Measurements from ENCODE around the gene KAZN.

GRCh38 chr1:14959059-14959694 is 360.7 kb downstream of the KAZN start:
- TF ChIP-seq ZFP30 (CRISPR knock-in tag; IDR thresholded peaks at IDR 0.05) (no peak), CSDC2 (CRISPR knock-in tag; IDR thresholded peaks at IDR 0.05) (no peak), ZNF8 (CRISPR knock-in tag; IDR thresholded peaks at IDR 0.05) (no peak), PATZ1 (CRISPR knock-in tag; IDR thresholded peaks at IDR 0.05; ENCODE audit: borderline replicate concordance) (no peak), OSR1 (CRISPR knock-in tag; IDR thresholded peaks at IDR 0.05) (no peak), RARB (CRISPR knock-in tag; IDR thresholded peaks at IDR 0.05) (no peak), CSRNP3 (CRISPR knock-in tag; IDR thresholded peaks at IDR 0.05) (no peak), TOX (CRISPR knock-in tag; IDR thresholded peaks at IDR 0.05; ENCODE audit: borderline replicate concordance) (no peak), ARNTL (CRISPR knock-in tag; IDR thresholded peaks at IDR 0.05; ENCODE audit: borderline replicate concordance, low read depth) (no peak), TCF4 (CRISPR knock-in tag; IDR thresholded peaks at IDR 0.05; ENCODE audit: borderline replicate concordance) (no peak), PPARA (CRISPR knock-in tag; IDR thresholded peaks at IDR 0.05; ENCODE audit: borderline replicate concordance) (no peak), ZNF70 (CRISPR knock-in tag; IDR thresholded peaks at IDR 0.05) (no peak), ZFP3 (CRISPR knock-in tag; IDR thresholded peaks at IDR 0.05) (no peak), ZNF565 (CRISPR knock-in tag; conservative IDR thresholded peaks at IDR 0.05; ENCODE audit: low read depth) (no peak)
